Activated naive CD8-positive, alpha-beta T cell (primary cell): ENCODE data around the gene ARL5A.
"Not testable (repeated sequence)": the region's sequence is repeated elsewhere in the genome, so short reads cannot be mapped to it uniquely, and the experiment has no call there.

Experiments used
- H3K27ac Mint-ChIP-seq: one replicate; pipeline ENCODE4 v1.8.0; 2021; ENCODE audit warnings: mixed read lengths
- H3K27me3 Mint-ChIP-seq: one replicate; pipeline ENCODE4 v1.8.0; 2021; ENCODE audit warnings: mixed read lengths
- H3K36me3 Mint-ChIP-seq: one replicate; pipeline ENCODE4 v1.8.0; 2021; ENCODE audit warnings: mixed read lengths
- H3K4me1 Mint-ChIP-seq: one replicate; pipeline ENCODE4 v1.8.0; 2021; ENCODE audit warnings: low read depth, mixed read lengths
- H3K4me3 Mint-ChIP-seq: one replicate; pipeline ENCODE4 v1.8.0; 2021; ENCODE audit warnings: mild to moderate bottlenecking, mixed read lengths
- H3K9me3 Mint-ChIP-seq: one replicate; pipeline ENCODE4 v1.8.0; 2021; ENCODE audit warnings: low read depth, mixed read lengths

The ARL5A gene, protein sequence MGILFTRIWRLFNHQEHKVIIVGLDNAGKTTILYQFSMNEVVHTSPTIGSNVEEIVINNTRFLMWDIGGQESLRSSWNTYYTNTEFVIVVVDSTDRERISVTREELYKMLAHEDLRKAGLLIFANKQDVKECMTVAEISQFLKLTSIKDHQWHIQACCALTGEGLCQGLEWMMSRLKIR

DNA sequence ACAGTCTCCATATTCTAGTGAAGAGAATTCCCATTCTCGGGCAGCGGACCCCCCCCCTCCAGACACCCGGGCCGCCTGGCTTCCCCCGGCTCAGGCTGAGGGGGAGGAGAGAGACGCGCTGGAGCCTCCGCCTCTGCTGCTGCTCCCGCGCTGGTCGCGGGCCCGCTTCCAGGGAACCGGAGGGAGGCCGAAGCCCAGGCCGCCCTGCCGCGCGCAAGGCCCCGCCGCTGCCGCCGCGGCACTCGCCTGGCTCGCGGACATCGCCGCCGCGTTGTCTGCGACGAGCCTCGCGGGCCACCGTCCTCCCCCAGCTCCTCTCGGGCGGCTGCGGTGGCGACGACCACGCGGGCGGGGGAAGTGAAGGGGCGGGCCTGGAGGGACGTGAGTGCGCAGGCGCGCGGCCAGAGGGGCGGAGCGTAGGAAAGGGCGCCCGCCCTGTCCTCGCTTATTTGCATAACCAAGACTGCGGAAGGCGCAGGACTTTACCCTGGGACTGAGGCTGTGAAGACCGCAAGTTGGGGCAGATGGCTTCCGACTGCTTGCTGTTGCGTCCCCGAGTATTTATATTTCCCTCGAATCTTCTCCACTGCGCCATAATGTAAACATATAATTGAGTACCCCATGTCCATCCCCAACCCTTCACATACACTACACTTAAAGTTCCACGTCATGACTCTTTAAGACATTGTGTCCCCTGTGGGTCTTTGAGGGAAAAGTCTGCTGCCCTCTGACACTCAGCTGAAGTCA is at the start of gene ARL5A:
ARL5A (minus strand) TSS at position 279 of the 747 bp plus-strand sequence; CDS start at position 34, 245 bp downstream.
- Mint-ChIP-seq H3K36me3 (no peaks in the 10 kb centered on the region), H3K27ac (peak within 1 kb of the TSS; percentile 94), H3K27me3 (no peaks in the 10 kb centered on the region), H3K9me3 (no peaks in the 10 kb centered on the region), H3K4me1 (peaks cover 43% of the 10 kb centered on the region), H3K4me3 (peak within 1 kb of the TSS; percentile 98)

DNA sequence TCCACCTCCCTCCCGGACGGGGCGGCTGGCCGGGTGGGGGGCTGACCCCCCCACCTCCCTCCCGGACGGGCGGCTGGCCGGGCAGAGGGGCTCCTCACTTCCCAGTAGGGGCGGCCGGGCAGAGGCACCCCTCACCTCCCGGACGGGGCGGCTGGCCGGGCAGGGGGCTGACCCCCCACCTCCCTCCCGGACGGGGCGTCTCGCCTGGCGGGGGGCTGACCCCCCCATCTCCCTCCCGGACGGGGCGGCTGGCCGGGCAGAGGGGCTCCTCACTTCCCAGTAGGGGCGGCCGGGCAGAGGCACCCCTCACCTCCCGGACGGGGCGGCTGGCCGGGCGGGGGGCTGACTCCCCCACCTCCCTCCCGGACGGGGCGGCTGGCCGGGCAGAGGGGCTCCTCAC is 47.4 kb upstream of the ARL5A start:
- H3K36me3 Mint-ChIP-seq, H3K27me3 Mint-ChIP-seq, H3K4me1 Mint-ChIP-seq, H3K9me3 Mint-ChIP-seq, H3K4me3 Mint-ChIP-seq, H3K27ac Mint-ChIP-seq: not testable (repeated sequence)

DNA sequence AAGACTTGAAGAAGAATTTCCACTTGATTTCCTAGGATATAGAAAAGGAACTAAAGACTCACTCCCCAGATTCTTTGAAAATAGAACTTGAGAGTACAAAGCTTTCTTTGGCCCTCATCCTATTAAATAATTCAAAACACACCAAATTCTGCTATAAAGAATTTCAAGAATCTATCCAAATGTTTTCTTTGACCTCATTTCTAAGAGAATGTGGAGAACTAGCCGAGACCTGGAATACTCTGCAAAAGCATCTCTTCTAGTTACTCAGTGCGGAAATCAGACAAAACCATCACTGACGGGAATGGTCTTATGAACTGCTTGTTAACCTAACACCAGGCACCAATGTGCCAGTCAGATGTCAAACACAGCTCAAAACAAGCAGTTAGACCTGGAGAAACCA is 44.2 kb upstream of the ARL5A start:
- Mint-ChIP-seq H3K27ac (no peak overlapping the region), H3K4me3 (no peak overlapping the region), H3K4me1 (no peaks in the 10 kb centered on the region), H3K9me3 (no peaks in the 10 kb centered on the region), H3K36me3 (peaks cover 2% of the 10 kb centered on the region), H3K27me3 (peaks cover 2% of the 10 kb centered on the region)

DNA sequence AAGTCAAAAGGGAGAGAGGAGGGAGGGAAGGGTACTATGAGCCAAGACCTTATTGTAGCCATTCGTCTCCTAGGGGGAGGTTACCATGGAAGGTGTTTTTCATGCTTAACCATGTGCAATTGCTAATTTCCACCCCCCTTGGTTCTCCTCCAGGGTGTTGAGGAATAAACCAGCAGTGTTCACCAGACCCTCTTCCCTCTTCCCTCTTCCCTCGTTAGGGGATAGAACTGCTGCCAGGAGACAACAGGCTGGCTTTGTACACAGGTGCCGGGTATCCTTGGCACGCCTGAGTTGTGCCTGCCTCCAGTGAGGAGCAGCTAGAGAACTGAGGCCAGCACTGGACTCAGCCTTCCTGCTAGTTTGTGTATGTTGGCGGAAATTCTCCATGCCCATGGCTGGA is 41.1 kb upstream of the ARL5A start:
- Mint-ChIP-seq H3K36me3 (peaks cover 2% of the 10 kb centered on the region), H3K9me3 (no peaks in the 10 kb centered on the region), H3K4me3 (no peak overlapping the region), H3K27ac (no peak overlapping the region), H3K27me3 (peaks cover 2% of the 10 kb centered on the region), H3K4me1 (no peaks in the 10 kb centered on the region)

DNA sequence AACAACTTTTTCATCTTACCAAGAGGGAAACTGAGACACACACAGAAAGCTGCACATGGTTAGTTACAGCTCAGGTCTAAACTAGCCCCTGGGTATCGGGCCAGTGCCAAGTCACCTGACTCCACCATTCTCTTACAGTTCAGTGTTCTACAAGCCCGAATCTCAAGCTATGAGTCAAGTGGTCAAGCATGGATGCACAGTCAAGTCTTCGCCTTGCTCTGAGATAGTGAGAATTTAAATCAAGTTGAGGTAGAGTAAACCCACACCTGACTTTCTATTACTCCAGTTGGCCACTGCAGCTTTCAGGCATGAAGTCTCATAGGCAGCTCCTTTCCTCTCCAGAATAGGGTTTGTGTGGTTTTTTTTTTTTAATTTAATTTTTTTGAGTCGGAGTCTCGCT is 34.5 kb upstream of the ARL5A start:
- Mint-ChIP-seq H3K4me3 (no peak overlapping the region), H3K36me3 (peaks cover 2% of the 10 kb centered on the region), H3K9me3 (no peaks in the 10 kb centered on the region), H3K27me3 (no peaks in the 10 kb centered on the region), H3K4me1 (no peaks in the 10 kb centered on the region), H3K27ac (no peak overlapping the region)

DNA sequence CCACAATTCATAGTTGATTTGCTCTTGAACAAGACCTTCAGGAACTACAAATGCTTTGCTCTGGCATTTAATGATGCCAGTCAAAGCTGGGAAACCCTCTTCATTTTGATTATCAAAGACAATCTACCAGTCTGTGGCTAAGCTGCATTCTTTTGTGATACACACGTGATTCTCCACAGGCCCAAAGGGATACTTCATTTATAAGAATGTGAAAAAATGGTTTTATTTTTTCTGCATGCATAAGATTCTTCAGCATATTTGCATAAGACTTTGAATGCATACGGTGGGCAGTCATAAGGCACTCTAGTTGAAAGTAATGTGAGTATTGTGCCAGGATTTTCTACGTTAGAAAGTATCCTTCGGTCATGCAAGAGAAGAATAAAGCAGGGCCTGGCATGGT is 33.0 kb upstream of the ARL5A start:
- Mint-ChIP-seq H3K9me3 (no peaks in the 10 kb centered on the region), H3K27me3 (no peaks in the 10 kb centered on the region), H3K4me3 (no peak overlapping the region), H3K36me3 (peaks cover 2% of the 10 kb centered on the region), H3K4me1 (no peaks in the 10 kb centered on the region), H3K27ac (no peak overlapping the region)

DNA sequence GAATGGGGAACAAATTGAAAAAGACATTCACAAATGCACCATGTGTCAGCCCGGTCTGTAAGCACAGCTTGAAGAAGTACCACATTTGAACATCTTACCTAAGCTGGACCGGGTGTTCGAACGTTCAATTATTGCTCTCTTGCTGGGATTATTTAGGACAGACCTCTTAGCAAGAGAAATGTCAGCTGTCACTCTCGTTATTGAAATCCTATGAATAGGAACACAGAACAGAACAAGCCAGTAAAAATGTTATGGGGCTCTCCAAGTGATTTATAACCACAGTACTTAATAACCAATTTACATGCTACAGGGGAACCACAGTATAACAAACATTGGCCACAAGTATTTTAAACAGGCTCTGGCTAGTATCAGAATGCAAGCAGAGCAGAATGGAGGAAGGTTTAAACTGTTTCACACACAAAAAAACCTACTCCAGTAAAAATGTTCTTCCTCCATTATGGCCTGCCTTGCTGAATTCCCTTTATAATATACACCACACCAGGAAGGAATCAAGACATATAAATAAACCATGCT is 32.5 kb upstream of the ARL5A start:
- H3K27me3 Mint-ChIP-seq: no peaks in the 10 kb centered on the region
- H3K36me3 Mint-ChIP-seq: peaks cover 2% of the 10 kb centered on the region
- H3K9me3 Mint-ChIP-seq: no peaks in the 10 kb centered on the region
- H3K4me1 Mint-ChIP-seq: no peaks in the 10 kb centered on the region
- no peak overlapping the region for H3K27ac Mint-ChIP-seq
- no peak overlapping the region for H3K4me3 Mint-ChIP-seq

DNA sequence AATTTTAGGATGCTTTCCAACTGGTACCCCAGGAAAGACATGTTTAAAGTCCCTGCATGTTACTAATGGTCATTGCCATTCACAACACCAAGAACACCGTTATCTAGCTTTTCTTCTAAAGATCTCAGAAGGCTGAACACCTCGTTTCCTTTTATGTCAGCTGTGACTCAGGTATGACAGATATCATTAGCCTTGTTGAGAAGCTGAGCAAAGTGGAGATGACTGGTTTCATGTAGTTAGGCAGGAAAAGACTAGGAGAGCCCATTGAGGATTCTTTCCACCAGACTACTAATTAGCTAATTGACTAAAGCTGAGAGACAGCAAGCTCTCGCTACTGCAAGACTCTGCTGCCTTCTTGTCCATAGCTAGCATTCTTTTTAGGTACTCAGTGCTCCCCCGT is 32.0 kb upstream of the ARL5A start:
- Mint-ChIP-seq H3K9me3 (no peaks in the 10 kb centered on the region), H3K27me3 (no peaks in the 10 kb centered on the region), H3K4me1 (no peaks in the 10 kb centered on the region), H3K4me3 (no peak overlapping the region), H3K36me3 (peaks cover 2% of the 10 kb centered on the region), H3K27ac (no peak overlapping the region)

DNA sequence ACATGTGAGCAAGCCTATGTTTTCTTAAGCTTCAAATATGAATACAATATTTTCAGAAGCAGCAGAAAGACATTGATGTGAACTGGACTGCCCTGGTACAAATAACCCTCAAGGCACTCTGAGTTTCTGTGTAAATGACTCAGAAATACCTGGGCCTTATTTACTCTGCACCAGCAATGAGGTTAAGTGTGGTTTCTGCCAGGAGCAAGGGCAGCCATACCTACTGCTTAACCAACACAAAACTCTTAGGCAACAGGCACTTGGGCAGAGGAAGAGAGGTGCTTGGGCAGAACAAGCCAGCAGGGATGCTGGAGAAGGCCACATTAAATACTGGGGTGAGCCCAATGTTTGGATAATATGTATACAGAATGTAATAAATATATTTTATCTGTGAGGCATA is 29.4 kb upstream of the ARL5A start:
- Mint-ChIP-seq H3K4me1 (no peaks in the 10 kb centered on the region), H3K9me3 (no peaks in the 10 kb centered on the region), H3K27me3 (no peaks in the 10 kb centered on the region), H3K4me3 (no peak overlapping the region), H3K27ac (no peak overlapping the region), H3K36me3 (peaks cover 2% of the 10 kb centered on the region)

DNA sequence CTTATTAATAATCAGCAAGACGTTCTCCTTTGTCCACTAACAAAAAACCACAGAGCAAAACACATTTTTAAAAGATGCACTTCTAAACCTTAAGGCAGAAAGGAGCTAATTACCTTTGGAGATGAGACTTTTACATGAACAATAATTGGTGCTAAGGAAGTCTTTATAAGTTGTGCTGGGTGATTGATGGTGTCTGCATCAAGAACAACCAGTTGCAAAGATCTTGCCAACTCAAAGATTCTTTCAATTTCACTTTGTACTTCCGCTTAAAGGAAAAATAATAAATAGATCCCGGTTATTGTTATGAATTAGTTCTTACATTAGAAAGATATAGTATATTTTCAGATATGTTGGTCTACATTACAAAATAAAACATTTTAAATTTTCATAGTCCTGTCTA is 26.9 kb upstream of the ARL5A start:
- no peak overlapping the region for H3K27ac Mint-ChIP-seq

DNA sequence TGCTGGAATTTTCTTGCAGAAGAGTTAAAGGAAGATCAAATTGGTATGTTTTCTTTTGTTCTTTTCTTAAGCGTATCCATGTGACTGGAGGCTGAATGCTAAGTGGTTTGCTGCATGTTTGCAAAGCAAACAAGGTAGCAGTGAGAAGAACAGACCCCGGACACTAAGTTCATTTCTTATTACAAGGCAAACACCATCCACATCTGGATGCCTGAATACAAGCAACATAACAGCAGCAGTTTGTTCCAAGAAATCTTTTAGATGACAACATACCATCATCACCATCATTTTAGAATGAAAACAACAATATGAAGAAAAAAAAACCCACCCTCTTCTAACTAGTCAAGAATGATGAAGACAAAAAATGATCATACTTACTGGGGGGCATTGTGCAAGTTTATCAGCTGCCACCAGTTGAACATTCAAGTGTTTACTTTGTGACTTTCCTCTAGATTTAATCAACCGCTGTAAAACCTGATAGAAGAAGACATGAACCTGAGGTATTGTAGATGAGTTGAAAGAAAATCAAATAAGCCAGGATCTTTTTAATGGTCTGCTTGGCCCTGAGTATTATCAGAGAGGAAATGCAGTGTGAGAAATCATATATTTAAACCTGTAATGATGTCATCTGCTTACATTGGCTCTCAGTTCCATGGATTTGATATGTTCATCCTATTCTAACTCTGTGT is 25.0 kb upstream of the ARL5A start:
- Mint-ChIP-seq H3K9me3 (no peaks in the 10 kb centered on the region), H3K36me3 (no peaks in the 10 kb centered on the region), H3K27me3 (no peaks in the 10 kb centered on the region), H3K4me3 (no peak overlapping the region), H3K4me1 (no peaks in the 10 kb centered on the region), H3K27ac (no peak overlapping the region)

More for the DNA sequence above, 26.9 kb upstream of the ARL5A start:
- H3K4me3 Mint-ChIP-seq: no peak overlapping the region
- no peaks in the 10 kb centered on the region for H3K27me3 Mint-ChIP-seq
- H3K9me3 Mint-ChIP-seq: no peaks in the 10 kb centered on the region
- H3K36me3 Mint-ChIP-seq: no peaks in the 10 kb centered on the region
- no peaks in the 10 kb centered on the region for H3K4me1 Mint-ChIP-seq

DNA sequence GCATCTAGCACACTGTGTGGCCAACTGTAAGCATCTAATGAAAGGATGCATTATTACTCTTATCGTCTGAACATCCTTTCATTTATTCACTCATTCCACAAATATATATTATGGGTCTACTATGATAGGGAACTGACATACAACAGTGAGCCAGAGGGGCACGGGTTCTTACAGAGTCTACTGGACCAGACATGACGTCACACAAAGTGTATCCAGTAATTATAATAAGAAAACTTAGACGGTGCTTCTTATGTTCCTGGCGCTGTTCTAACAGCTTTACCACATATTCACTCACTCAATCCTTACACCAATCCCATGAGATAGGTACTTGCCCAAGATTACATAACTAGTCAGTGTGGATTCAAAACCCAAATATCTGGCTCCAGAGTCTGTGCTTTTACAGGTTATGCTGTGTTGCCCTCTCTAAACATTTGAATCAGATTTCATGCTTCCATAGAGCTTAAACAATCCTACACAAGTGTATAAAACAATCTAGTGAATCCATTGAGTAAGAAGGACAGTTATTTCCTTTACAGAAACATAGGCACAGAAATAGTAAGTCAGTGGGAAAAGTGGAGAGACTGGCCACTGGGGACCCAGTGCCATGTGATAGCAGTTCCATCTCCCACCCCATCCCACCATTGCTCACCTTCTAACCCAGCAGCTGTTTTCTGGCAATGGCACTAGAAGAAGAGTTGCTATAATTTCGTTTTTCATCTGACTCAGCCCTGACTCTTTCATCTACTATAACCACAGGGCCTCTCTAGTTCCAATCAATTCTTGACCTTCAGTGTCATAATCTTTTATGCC is 24.2 kb upstream of the ARL5A start:
- no peak overlapping the region for H3K27ac Mint-ChIP-seq
- no peaks in the 10 kb centered on the region for H3K36me3 Mint-ChIP-seq
- H3K4me3 Mint-ChIP-seq: no peak overlapping the region
- no peaks in the 10 kb centered on the region for H3K9me3 Mint-ChIP-seq
- H3K4me1 Mint-ChIP-seq: no peaks in the 10 kb centered on the region
- peaks cover 3% of the 10 kb centered on the region for H3K27me3 Mint-ChIP-seq

DNA sequence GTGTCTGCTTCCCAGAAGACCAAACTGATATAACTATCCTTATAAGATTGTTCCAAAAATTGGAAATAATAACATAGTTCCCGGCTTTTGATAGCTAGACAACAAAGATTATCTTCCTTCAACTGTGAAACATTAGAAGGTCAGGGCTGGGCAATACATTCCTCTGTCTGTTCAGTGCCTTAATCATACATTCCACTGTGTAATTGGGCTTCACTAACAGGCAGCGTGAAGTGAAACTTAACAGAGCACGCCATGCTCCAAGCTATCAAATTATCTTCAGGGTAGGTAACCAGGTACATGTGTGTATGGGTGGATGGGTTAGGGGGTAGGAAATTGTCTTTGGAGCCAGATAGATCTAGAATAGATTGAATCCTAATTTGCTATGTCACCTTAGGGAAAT is 23.5 kb upstream of the ARL5A start:
- Mint-ChIP-seq H3K36me3 (no peaks in the 10 kb centered on the region), H3K27ac (no peak overlapping the region), H3K27me3 (peaks cover 3% of the 10 kb centered on the region), H3K4me1 (no peaks in the 10 kb centered on the region), H3K4me3 (no peak overlapping the region), H3K9me3 (no peaks in the 10 kb centered on the region)

DNA sequence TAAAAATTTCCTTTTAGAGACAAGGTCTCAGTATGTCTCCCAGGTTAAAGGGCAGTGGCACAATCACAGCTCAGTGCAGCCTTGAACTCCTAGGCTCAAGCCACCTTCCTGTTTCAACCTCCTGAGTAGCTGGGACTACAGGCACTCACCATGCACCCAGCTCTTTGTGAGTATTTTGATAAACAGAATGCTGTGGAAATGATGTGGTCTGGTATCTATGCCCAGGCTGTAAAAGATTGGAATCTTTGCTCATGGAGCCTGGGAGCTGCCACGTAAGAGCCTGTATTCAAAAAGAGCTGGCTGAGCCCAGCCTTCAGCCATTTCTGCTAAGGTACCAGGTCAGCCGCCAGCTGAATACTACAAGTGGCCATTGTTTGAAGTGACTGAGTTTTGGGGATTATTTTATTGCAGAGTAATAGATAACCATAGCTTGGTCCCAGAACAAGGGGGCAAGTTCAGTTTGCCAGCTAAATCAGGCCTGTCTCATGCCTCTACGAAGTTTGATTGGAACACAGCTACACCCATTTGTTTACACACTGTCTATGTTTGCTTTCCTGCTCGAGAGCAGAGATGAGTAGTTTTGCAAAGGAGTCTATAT is 21.3 kb upstream of the ARL5A start:
- H3K9me3 Mint-ChIP-seq: no peaks in the 10 kb centered on the region
- peaks cover 3% of the 10 kb centered on the region for H3K27me3 Mint-ChIP-seq
- H3K4me3 Mint-ChIP-seq: no peak overlapping the region
- no peaks in the 10 kb centered on the region for H3K4me1 Mint-ChIP-seq
- H3K36me3 Mint-ChIP-seq: no peaks in the 10 kb centered on the region
- no peak overlapping the region for H3K27ac Mint-ChIP-seq
